Panc1 (cell line): ENCODE results near the gene TRMT5. TPM values are rescaled to one million over a fixed set of nuclear protein-coding genes. Genes with fewer than 3 reads are reported as not detected.

ENCODE experiments used
- ATAC-seq: fragments of 200-7000 bp; cut with Tn5 transposase; 2 replicates; pipeline ENCODE4 v1.9.1; 2020; ENCODE audit warnings: mild to moderate bottlenecking, moderate library complexity
- BruUV-seq: library from RNA; stranded (reverse); fragments of 400-500 nt; replicated peaks from 2 replicates; lab custom pipeline; 2021; lab: Mats Ljungman, UMichigan
- CTCF ChIA-PET: fragments of 300-600 bp; sonication (Branson Sonifier 250); formaldehyde crosslinking; loops from one replicate; lab custom pipeline; 2022; ENCODE audit warnings: antibody characterized with exemption; lab: Charles Lee
- POLR2A ChIA-PET: fragments of 300-600 bp; sonication (Branson Sonifier 250); formaldehyde crosslinking; loops from one replicate; lab custom pipeline; 2022; ENCODE audit warnings: antibody characterized with exemption; lab: Charles Lee
- DNase-seq: peaks from one replicate; pipeline ENCODE4 v3.0.0-alpha.2; 2010; ENCODE audit warnings: low read depth, low spot score
- H3K27ac ChIP-seq: 2 replicates; pipeline ENCODE4 v1.5.1; 2011; ENCODE audit warnings: mild to moderate bottlenecking, low read length, inconsistent platforms
- H3K27me3 ChIP-seq: fragments of 200-500 bp; sonication (Bioruptor generic); 2 replicates; pipeline ENCODE4 v1.6.0; 2014; ENCODE audit warnings: low read length, inconsistent platforms; ENCODE audit not compliant: control insufficient read depth, insufficient read depth
- H3K36me3 ChIP-seq: fragments of 200-500 bp; sonication (Bioruptor generic); 2 replicates; pipeline ENCODE4 v1.5.1; 2014; ENCODE audit warnings: inconsistent platforms, mild to moderate bottlenecking, low read length, moderate library complexity; ENCODE audit not compliant: control insufficient read depth, insufficient read depth
- H3K4me1 ChIP-seq: 2 replicates; pipeline ENCODE4 v1.5.1; 2011; ENCODE audit warnings: inconsistent platforms, mild to moderate bottlenecking, low read length, moderate library complexity; ENCODE audit not compliant: control insufficient read depth, insufficient read depth
- H3K4me3 ChIP-seq, 2 experiments: 2 replicates each; pipeline ENCODE4 v1.5.1; 2011 to 2012; ENCODE audit warnings: low read depth in 2 of 2, low read length in 2 of 2, mild to moderate bottlenecking in 2 of 2, inconsistent platforms in 1 of 2, moderate library complexity in 1 of 2
- H3K9me3 ChIP-seq: fragments of 200-500 bp; sonication (Bioruptor generic); 2 replicates; pipeline ENCODE4 v1.5.1; 2014; ENCODE audit warnings: low read depth, mild to moderate bottlenecking, inconsistent platforms, low read length, moderate library complexity; ENCODE audit not compliant: control insufficient read depth, insufficient read depth
- CTCF ChIP-seq: fragments of 450-650 bp; IDR thresholded peaks from 2 replicates; pipeline ENCODE4 v1.5.1; 2017; ENCODE audit warnings: mild to moderate bottlenecking
- POLR2AphosphoS5 ChIP-seq: IDR thresholded peaks from 2 replicates; pipeline ENCODE4 v1.6.1; 2012; ENCODE audit warnings: mild to moderate bottlenecking, low read depth, low read length, moderate library complexity
- SIN3A ChIP-seq: IDR thresholded peaks from 2 replicates; pipeline ENCODE4 v1.6.1; 2012; ENCODE audit warnings: low read depth, mild to moderate bottlenecking, low read length, moderate library complexity, borderline replicate concordance; ENCODE audit not compliant: insufficient read depth
- TCF7L2 ChIP-seq: IDR thresholded peaks from 2 replicates; pipeline ENCODE4 v1.6.1; 2011; ENCODE audit warnings: mild to moderate bottlenecking, low read depth, low read length, inconsistent platforms
- in situ Hi-C: cut with HindIII; loops from 2 replicates; pipeline ENCODE4 v1.10.0; 2016; ENCODE audit warnings: low sequenced_read_pairs, low pct_unique_long_range_greater_than_20kb
- intact Hi-C: fragments of 100-400 bp; cut with micrococcal nuclease; formaldehyde crosslinking; loops from one replicate; pipeline ENCODE4 v1.10.0; 2022; ENCODE audit not compliant: unreplicated experiment
- total RNA-seq: library from RNA; stranded (reverse); gene quantifications from one replicate; pipeline ENCODE4 v1.2.1, GENCODE V29; 2021; ENCODE audit not compliant: unreplicated experiment
- TF ChIP-seq, protein P1 (sequence below), 2 experiments: IDR thresholded peaks; 2 replicates each; pipeline ENCODE4 v1.6.1; 2011 to 2012; ENCODE audit warnings: low read depth in 2 of 2, control low read depth in 1 of 2, low read length in 1 of 2, mild to moderate bottlenecking in 1 of 2, moderate library complexity in 1 of 2; ENCODE audit not compliant: insufficient read depth in 1 of 2

TRMT5 gene
- total RNA-seq, 1 experiment from 2014 or later: 14.9 TPM

- POLR2A ChIA-PET: no interaction called here
- no peaks in the 10 kb centered on the region for H3K27me3 ChIP-seq
- no peak overlapping the region for H3K4me3 ChIP-seq
- H3K36me3 ChIP-seq: peaks cover 5% of the 10 kb centered on the region; the same call in 1 of the 2 replicates
- no peaks in the 10 kb centered on the region for H3K9me3 ChIP-seq
- intact Hi-C loops: no loop called here
- no peak for ATAC-seq
- H3K4me1 ChIP-seq: no peaks in the 10 kb centered on the region
- CTCF ChIA-PET: no interaction called here
- in situ Hi-C loops: no loop called here
- TF ChIP-seq TCF7L2 (no peak), POLR2AphosphoS5 (no peak), CTCF (no peak)
- TF ChIP-seq, protein P1, sequence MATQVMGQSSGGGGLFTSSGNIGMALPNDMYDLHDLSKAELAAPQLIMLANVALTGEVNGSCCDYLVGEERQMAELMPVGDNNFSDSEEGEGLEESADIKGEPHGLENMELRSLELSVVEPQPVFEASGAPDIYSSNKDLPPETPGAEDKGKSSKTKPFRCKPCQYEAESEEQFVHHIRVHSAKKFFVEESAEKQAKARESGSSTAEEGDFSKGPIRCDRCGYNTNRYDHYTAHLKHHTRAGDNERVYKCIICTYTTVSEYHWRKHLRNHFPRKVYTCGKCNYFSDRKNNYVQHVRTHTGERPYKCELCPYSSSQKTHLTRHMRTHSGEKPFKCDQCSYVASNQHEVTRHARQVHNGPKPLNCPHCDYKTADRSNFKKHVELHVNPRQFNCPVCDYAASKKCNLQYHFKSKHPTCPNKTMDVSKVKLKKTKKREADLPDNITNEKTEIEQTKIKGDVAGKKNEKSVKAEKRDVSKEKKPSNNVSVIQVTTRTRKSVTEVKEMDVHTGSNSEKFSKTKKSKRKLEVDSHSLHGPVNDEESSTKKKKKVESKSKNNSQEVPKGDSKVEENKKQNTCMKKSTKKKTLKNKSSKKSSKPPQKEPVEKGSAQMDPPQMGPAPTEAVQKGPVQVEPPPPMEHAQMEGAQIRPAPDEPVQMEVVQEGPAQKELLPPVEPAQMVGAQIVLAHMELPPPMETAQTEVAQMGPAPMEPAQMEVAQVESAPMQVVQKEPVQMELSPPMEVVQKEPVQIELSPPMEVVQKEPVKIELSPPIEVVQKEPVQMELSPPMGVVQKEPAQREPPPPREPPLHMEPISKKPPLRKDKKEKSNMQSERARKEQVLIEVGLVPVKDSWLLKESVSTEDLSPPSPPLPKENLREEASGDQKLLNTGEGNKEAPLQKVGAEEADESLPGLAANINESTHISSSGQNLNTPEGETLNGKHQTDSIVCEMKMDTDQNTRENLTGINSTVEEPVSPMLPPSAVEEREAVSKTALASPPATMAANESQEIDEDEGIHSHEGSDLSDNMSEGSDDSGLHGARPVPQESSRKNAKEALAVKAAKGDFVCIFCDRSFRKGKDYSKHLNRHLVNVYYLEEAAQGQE (IDR thresholded peaks at IDR 0.05; ENCODE audit: insufficient read depth in 1 of 2, low read depth in 2 of 2, low read length in 1 of 2): no peak
- no TSS peak for BruUV-seq
- no peak overlapping the region for H3K27ac ChIP-seq
- no peak for DNase-seq
Measured at GRCh38 chr14:60971271-60971670, 9.6 kb downstream of the TRMT5 start.

DNA sequence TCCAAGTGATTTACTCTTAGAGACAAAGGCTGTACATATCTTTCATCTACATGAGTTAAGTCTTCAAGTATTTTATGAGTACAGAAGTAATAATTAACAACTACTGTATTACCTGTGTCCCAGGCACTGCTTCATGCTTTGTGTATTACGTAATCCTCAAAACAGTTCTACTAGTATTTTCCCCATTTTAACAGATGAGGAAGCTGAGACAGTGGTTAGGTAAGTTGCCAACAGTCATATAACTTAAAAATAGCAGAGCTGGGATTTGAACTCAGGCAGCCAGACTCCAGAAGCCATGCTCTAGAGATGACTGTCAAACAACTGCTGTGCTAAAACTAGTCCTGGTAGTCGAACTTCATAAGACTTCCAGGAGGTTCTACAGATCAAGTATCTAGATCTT is 10.7 kb downstream of the TRMT5 start:
- POLR2A ChIA-PET: no interaction called here
- Histone ChIP-seq H3K27ac (no peak overlapping the region), H3K9me3 (no peaks in the 10 kb centered on the region), H3K36me3 (peaks cover 1% of the 10 kb centered on the region; the same call in 1 of the 2 replicates), H3K4me3 (no peak overlapping the region), H3K4me1 (no peaks in the 10 kb centered on the region), H3K27me3 (no peaks in the 10 kb centered on the region)
- intact Hi-C loops (no loop called here), in situ Hi-C loops (no loop called here)
- CTCF ChIA-PET: no interaction called here
- TF ChIP-seq CTCF: no peak
- TF ChIP-seq SIN3A: no peak
- no peak for TF ChIP-seq TCF7L2
- no peak for TF ChIP-seq POLR2AphosphoS5
- TF ChIP-seq, protein P1 (IDR thresholded peaks at IDR 0.05; ENCODE audit: insufficient read depth in 1 of 2, low read depth in 2 of 2, low read length in 1 of 2): no peak
- no peak for DNase-seq
- no peak for ATAC-seq
- BruUV-seq: no TSS peak
